ENCODE data around the gene BCL3.
"Not testable (repeated sequence)": the region's sequence is repeated elsewhere in the genome, so short reads cannot be mapped to it uniquely, and the experiment has no call there.

Gene BCL3

GRCh38 chr19:44748426-44749254 lies at the start of gene BCL3:
BCL3 (plus strand) TSS chr19:44748708; CDS start chr19:44748791, 83 bp downstream.
- DNase-seq: no peak

GRCh38 chr19:44700547-44700946 lies 48.0 kb upstream of the BCL3 start:
- DNase-seq: no peak

GRCh38 chr19:44701228-44701627 lies 47.3 kb upstream of the BCL3 start:
- no peak for DNase-seq

GRCh38 chr19:44702551-44703176 lies 45.8 kb upstream of the BCL3 start:
- DNase-seq: no peak

GRCh38 chr19:44703336-44704078 lies 45.0 kb upstream of the BCL3 start:
- DNase-seq: no peak

- DNase-seq: no peak
Observed at GRCh38 chr19:44704982-44705381, 43.5 kb upstream of the BCL3 start.

GRCh38 chr19:44705502-44706010 lies 43.0 kb upstream of the BCL3 start:
- DNase-seq: no peak

GRCh38 chr19:44706506-44707236 lies 41.8 kb upstream of the BCL3 start:
- no peak for DNase-seq

- no peak for DNase-seq
Observed at GRCh38 chr19:44707794-44708193, 40.7 kb upstream of the BCL3 start.

- no peak for DNase-seq
Observed at GRCh38 chr19:44708940-44709339, 39.6 kb upstream of the BCL3 start.

- DNase-seq: not testable (repeated sequence)
Observed at GRCh38 chr19:44709434-44710266, 38.9 kb upstream of the BCL3 start.

GRCh38 chr19:44710483-44710882 lies 38.0 kb upstream of the BCL3 start:
- DNase-seq: no peak

GRCh38 chr19:44712864-44713515 lies 35.5 kb upstream of the BCL3 start:
- no peak for DNase-seq

- DNase-seq: no peak
Observed at GRCh38 chr19:44714597-44715169, 33.8 kb upstream of the BCL3 start.

- no peak for DNase-seq
Observed at GRCh38 chr19:44717603-44718002, 30.9 kb upstream of the BCL3 start.

- DNase-seq: no peak
Observed at GRCh38 chr19:44718441-44719261, 29.9 kb upstream of the BCL3 start.

- no peak for DNase-seq
Observed at GRCh38 chr19:44719262-44719701, 29.2 kb upstream of the BCL3 start.

GRCh38 chr19:44720396-44720795 lies 28.1 kb upstream of the BCL3 start:
- DNase-seq: not testable (repeated sequence)

- DNase-seq: no peak
Observed at GRCh38 chr19:44720945-44721344, 27.6 kb upstream of the BCL3 start.

- DNase-seq: not testable (repeated sequence)
Observed at GRCh38 chr19:44721369-44721768, 27.1 kb upstream of the BCL3 start.
